HG02588 (cell line): ENCODE data around the gene KIRREL3.
A peak's percentile ranks its signal among the peaks of the same experiment; 100 is the strongest.
"Not testable (repeated sequence)": the region's sequence is repeated elsewhere in the genome, so short reads cannot be mapped to it uniquely, and the experiment has no call there.

Experiments used
- ATAC-seq: cut with Tn5 transposase; IDR thresholded peaks from one replicate; pipeline ENCODE4 v1.9.1; 2021; ENCODE audit warnings: mild to moderate bottlenecking, moderate library complexity; ENCODE audit not compliant: unreplicated experiment

The KIRREL3 gene

DNA sequence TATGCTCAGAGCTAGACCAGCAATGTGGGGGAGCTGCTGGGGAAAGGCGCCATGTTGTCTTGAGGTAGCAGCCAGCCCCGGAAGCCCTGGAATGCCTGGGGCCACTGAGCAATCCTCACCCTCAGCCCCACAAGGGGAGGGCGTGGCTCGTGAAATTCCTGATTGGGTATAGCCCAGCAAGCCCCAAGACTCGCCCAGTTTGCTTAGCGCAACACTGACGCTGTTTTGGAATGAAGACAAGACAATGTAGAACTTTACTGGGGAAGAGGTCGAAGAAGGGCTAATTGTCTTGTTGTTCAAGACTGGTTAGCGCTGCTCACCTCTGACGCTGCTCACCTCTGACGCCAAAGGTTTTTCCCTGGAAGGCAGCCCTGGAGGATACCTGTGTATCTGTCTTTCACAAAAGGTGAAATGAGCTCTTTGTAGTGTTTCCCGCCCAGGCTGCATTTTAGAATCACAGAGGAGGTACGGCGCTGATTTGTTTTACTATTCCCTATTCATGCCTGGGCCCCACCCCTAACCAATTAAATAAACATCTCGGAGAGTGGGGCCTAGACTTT is 597.5 kb downstream of the KIRREL3 start:
- no peak for ATAC-seq

DNA sequence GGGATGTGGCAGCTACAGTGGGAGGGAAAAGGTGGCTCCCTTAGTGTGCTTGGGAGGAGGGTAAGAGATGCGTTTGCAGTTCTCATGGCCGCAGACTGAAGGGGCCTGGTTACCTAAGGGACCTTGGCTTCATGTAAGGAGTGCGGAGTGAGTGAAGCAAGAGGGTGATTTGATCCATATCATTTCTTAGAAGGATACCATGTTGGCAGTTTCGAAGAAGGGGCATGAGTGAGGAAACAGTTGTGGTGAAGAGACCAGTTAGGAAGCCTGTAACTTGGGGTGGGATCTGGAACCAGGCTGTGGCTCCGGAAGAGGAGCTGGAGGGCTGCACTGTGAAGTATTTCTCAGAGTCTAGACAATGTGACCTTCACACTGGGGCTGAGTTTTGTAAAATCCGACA is 600.1 kb downstream of the KIRREL3 start:
- ATAC-seq = no peak

DNA sequence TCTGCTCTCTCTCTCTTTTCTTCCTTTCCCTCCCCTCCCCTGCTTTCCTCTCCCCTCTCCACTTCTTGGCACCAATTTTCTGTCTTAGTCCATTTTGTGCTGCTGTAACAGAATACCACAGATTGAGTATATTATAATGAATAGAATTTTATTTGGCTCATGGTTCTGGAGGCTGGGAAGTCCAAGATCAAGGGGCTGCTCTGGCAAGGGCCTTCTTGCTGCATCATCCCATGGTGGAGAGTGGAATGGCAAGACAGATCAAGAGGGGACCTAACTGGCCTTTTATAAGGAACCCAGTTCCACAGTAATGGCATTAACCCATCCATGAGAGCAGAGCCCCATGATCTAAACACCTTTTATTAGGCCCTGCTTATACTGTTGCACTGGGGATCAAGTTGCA is 600.6 kb downstream of the KIRREL3 start:
- ATAC-seq = no peak

DNA sequence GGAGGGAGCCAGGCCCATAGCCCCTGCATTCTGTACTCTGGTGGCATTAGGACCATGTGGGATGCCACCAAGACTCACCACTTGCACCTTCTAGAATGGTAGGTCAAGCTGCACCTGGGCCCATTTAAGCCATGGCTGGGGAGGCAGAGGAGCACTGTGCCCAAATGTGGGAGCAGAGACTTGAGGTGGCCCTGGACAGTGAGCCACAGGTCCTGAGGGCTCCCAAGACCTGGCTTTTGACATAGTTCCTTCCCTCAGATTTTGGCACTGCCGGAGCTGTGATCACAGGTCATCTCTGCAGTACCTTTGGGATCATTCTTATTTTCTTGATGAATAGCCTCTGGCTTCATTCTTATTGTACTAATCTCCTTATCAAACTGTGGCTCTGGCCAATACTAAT is 601.8 kb downstream of the KIRREL3 start:
- ATAC-seq = no peak

DNA sequence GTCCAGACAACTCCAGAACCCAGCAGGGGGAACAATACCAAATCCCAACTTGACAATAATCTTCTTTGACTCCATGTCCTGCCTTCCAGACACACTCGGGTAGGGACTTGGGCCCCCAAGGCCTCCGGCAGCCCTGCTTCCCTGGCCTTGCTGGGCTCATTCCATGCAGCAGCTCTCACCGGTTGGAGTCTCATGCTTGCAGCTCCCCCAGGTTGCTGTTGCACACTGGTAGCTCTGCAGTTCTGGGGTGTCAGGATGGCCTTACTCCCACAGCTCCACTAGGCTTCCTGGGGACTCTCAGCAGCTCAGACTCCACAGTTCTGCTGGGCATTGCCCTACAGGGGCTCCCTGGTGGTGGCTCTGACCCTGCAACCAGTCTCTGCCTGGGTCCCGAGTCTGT is 602.3 kb downstream of the KIRREL3 start:
- no peak for ATAC-seq

DNA sequence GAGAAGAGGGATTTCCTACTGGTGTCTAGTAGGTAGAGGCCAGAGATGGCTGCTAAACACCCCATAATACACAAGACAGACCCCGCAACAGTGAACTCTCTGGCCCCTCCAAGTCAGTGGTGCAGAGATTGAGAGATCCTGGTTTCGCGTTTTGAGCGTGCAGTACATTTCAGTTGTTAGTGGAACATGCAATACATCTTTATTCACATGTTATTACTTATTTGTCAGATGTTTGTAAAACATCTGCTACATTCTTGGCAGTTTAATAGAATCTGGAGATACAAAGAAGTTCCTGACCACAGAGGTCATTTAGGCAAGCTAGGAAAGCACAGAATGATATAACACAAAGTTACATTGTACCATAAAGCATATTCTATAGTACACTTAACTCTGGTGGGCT is 603.6 kb downstream of the KIRREL3 start:
- ATAC-seq = no peak

DNA sequence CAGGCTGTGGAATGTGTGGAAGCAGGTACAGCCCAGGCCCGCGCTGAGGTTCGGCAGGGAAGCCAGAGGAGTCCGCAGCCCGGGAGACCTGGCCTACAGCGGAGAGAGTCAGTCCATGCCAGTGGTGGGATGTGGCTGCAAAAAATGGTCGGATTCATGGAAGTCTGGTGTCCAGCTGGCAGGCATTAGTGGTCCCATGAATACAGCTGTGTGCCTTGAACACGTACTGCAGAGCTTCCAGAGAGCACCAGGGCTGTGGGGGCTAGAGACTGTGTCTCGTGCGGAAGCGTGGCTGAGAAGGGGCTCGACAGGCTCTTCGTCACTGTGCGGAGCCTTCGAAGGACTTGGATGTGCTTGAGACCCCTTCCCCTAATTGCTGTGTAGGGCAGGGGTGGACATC is 604.3 kb downstream of the KIRREL3 start:
- not testable (repeated sequence) for ATAC-seq

DNA sequence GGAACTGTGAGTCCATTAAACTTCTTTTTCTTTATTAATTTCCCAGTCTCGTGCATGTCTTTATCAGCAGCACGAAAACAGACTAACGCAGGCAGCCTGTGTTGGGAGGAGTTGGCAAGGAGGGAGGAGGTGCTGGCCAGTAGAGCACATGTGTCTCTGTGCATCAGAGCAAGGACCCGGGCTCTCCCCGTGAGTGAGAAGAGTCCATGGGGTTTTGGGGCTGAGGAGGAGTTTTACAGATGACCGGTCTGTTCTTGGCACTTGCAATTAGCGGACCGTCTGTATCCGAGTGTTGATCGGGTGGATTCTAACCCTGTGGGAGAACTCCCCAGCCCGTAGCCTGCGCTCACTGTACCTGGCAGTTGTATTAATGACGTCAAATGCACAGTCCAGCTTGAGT is 604.8 kb downstream of the KIRREL3 start:
- ATAC-seq = not testable (repeated sequence)

DNA sequence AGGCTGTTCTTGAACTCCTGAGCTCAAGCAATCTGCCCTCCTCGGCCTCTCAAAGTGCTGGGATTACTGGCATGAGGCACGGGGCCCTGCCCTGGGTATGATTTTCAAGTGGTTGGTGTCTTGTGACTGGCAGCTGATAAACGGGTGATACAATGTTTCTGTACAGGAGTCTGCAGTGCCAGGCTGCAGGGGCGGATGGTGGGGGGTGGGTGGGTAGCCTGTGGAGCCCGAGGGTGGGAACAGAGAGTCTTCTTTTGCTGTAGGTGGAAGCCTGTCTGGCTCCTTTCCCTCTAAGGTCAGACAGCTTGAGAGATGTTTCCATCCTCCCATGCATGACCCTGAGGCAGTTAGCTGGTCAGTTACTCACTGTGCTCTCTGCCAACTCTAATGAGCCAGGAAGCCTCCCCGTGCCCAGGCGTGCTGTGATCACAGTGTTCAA is 605.9 kb downstream of the KIRREL3 start:
- ATAC-seq = not testable (repeated sequence)

DNA sequence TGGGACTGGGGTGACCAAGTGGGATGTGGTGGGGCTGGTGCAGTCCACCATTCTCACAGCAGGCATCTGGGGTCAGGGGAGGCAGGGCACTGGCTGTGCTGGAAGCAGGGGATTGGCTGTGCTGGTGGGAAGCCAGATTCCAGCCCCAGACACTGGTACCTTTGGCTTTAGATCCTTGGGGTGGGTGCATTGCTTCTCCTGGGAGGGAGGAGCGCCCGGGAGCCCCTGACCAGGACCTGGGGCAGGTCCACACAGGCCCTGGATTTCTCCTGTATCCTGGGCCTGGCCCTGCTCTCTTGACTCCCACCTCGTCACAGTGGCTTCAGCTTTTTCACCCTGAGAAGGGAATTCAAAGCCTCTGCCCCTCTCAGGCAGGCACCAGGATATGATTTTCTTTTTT is 606.5 kb downstream of the KIRREL3 start:
- no peak for ATAC-seq

DNA sequence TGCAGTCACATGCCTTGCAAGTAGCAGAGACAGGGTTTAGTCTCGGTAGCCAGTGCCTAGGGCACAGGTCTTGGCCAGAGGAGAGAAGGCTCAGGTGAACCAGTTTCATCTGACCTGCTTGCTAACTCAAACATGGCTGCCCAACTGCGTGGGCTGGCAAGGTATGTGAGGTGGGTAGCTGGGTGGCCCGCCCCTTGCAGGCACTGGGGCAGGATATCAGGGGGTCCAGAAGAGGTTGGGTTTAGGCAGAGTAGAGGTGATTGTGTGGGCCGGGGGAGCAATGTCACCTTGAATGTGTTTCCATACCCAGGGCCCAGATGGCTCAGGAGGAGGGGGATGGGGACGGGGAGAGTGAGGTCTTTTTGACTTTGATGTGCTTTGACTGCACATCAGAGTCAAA is 607.4 kb downstream of the KIRREL3 start:
- ATAC-seq = no peak

DNA sequence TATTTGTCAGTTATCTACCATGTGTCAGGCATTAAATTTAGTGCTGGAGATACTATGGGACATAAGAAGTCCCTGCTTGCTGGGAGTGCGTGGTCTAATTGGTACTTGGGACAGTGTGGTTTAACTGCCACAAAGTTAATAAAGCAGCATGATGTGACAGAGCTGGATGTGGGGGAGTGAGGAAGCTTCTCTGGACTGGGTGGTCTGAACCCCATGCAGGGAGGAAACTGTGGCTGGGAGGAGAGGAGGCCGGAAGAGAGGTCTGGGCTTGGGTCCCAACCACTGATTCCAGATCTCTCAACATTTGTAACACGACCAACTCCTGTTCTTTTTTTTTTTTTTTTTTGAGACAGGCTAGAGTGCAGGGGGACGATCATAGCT is 607.9 kb downstream of the KIRREL3 start:
- no peak for ATAC-seq

DNA sequence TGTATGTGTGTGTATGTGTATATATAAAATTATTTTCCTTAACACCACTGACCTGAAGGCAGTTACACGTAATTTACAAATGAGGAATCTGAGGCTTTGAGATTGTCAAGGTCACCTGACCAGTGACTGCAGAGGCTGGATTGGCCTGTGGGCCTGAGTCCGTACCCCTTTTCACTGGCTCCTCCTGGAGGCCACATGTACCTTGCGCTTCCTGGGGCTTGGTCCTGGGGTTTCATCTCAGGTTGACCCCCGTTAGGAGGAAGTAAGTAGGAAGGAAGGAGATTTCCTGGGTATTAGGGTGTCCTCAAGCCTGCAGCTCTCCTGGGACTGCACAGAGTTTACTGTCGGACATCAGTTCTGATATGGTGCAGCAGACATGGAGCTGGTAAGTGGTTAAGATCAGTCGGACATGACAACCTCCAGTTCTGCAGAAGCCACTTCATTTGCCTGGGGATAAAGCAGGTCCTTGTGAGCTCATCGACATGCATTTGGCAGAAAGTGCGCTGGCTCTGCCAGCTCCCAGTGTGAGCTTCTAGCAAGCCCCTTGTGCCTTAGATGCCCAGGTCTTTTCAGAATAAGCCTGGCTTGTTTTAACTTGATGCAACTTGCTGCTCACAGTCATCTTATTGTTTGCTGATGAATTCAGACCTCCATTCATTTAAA is 608.5 kb downstream of the KIRREL3 start:
- peak; percentile 68 for ATAC-seq

DNA sequence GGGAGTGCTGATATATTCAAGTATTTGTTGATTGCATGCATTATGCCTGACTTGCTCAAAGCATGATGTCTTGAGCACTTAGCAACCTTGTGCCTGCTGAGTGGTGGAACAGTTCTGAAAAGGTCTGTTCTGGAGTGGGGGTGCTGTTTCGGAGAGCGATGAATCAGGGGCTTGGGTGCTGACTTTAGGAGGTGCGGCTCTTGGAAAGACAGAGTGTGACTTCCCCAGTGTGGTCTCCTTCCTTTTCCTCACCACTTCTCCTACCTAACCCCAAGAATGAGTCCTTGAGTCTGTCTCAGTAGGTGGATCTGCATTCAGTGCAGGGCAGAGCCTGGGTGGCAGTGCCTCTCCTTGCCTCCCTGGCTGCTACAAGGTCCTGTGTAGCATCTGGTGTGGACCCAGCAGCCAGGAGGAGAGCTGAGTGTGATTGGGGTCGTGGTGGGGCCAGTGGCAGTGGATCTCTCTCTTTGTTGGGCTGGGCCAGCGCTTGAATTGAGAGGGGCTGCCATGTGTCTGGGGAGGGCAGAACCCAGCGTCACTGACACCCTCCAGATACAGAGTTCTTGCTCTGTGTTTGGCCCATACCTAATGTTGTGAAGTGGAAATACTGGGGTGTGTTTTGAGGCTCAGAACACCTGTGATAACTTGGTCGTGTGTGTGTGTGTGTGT is 609.1 kb downstream of the KIRREL3 start:
- no peak for ATAC-seq

DNA sequence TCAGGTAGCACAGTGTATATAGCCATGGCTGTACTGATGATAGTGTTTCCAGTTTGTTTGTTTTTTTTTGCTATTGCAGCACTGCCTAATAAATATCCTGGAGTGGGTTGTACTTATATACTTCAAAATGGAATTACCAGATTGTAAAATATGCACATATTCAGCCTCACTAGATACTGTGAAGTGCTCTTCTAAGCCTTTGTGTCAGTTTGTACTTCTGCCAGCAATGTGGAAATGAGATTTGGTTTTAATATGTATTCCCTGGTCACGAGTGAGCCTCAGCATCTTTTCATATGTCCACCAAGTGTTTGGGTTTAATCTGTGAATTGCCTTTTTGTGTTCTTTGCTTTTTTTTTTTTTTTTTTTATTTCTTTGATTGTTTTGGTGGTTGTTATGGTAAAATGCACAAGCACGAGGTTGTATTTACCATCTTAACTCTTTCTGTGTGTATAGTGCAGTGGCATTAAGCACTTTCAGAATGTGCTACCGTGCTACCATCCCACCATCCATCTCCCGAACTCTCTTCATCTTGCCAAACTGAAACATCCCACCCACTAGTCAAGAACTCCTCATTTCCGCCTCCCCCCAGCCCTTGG is 610.2 kb downstream of the KIRREL3 start:
- ATAC-seq = no peak

DNA sequence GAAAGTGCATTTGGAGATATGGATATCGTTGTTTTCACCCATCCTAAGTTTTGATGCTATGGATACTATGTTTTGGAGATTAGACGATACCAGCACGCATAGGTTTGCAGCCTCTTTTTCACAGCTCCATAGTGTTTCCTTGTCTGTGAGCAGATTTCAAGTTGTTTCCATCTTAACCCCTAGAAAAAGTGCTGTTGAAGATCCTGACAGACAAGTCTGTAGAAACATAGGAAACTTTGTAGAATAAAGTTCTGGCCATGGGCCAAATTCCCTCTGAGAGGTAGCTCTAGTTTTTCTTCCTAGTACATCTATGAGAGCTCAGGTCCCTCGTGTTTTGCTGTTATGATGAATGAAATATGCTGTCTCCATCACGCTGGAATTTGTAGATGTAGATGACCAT is 612.7 kb downstream of the KIRREL3 start:
- no peak for ATAC-seq

DNA sequence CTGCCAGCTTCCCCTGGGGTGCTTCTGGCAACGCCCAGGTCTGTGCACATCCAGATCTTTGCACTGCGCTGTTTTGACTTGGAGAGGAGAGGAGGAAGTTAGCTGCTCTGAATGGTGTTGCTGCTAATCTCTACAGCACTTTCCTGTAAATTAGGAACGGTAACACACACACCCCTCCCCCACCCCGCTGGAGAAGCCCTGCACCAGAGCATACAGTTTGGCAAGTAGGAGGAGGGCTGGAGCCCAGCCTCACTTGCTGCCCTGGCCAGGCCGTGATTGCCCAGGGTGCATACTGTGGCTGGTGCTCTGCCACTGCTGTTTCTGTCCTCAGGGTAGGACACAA is 613.9 kb downstream of the KIRREL3 start:
- ATAC-seq = not testable (repeated sequence)

DNA sequence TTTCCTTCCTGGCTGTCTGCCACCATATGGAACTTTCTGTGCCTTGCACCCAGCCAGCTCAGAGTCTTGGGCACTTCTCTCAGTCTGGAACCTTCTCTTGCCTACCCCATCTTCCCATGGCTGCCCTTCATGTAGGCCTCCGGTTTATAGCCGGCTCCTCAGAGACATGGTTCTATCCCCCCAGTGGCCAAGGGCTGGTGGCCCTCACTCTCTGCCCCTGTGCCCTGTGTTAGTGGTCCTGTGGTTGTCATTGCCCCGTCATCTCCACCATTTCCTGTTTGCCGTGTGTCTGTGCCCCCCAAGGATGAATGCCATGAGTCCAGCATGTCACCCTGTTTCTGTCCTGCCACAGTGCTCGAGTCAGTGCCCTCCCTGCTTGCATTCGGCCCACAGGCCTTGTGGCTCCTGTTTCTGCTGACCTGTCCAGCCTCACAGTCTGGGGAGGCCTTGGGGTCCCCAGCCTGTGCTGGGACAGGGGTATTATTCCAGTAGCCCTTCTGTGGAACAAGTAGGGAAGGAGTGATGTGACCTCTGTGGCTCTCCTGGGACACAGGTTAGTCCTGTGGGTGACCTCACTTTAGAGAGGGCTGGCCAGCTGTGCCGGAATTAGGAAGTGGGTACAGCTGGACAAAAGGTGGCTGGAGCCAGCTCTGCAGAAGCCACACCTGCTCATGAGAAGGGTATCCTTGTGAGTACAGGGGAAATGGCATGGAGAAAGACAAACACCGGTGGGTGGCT is 614.4 kb downstream of the KIRREL3 start:
- ATAC-seq = no peak

DNA sequence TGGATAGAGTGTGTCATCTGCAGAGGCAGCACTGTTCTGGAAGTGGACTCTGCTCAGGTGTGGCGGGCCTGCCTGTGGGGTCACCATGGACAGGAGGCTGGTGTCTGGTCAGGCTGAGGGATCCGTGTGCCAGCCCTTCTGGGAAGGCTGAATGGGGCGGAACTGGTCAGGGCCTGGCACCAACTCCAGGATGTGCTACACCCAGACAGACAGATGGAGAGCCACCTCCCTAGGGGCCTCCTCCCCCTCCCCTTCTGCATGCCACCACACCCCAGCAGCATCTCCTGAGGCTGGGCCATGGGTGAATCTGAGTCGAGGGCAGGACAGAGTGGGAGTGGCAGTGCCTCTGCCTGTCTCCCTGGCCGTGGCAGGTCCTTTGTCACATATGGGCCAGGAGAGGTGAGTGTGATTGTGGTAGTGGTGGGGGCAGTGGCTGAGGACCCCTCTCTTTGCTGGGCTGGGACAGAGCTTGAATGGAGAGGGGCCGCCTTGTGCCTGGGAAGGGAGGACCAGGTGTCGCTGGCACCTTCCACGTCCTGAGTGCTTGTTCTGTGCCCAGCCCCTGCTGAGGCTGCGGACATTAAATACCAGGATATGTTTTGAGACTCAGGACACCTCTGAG is 616.0 kb downstream of the KIRREL3 start:
- no peak for ATAC-seq

DNA sequence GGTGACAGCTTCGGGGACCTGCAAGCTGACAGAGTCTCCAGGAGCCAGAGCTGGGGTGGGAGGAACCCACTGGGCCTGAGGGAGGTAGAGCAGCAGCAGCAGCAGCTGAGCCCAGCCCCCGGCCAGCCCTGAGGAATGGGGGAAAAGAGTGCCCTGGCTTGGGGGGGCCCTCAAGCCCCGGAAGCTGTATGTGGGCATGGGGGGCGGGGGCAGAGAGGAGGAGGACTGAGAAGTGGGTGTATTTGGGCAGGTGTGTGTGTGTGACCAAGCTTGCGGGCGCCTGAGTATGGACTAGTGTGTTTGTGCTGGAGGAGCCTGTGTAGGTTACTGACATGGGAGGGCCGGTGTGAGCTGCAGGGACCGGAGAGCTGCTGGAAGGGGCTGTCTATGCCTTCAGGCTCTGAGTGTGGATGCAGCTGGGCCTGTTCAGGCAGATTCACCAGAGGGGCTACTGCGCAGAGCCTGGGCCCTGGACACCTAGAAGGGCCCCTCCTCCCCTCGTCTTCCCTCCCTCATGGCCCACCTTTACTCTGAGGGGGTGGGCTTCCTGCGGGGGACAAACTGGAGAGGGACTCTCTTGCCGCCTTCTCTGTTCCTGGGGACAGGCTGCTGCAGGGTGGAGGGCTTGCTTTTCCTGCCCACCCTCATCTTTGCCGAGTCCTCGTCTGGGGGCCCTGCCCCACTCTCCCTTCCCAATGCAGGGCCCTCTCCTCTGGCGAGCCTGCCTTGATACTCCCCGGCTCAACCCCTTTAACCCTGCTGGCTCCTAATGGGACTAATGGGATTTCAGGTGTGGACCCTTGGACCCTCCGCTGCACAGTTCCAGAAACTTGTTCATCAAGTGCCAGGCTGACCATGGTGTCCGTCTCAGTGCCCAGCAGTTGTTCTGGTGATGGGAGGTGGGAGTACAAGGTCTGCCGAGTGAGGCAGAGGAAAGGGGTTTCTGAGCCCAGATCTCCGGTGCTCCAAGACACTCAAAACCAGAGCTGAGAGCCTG is 616.9 kb downstream of the KIRREL3 start:
- ATAC-seq = no peak
